Raji (cell line): ENCODE measurements around the gene ZC3H4.
A peak's percentile ranks its signal among the peaks of the same experiment; 100 is the strongest.

ENCODE experiments used
- POLR2A ChIP-seq: IDR thresholded peaks from 2 replicates; pipeline ENCODE4 v1.6.1; 2011; ENCODE audit warnings: low read depth, low read length, control low read depth; ENCODE audit not compliant: insufficient read depth

The ZC3H4 gene

DNA sequence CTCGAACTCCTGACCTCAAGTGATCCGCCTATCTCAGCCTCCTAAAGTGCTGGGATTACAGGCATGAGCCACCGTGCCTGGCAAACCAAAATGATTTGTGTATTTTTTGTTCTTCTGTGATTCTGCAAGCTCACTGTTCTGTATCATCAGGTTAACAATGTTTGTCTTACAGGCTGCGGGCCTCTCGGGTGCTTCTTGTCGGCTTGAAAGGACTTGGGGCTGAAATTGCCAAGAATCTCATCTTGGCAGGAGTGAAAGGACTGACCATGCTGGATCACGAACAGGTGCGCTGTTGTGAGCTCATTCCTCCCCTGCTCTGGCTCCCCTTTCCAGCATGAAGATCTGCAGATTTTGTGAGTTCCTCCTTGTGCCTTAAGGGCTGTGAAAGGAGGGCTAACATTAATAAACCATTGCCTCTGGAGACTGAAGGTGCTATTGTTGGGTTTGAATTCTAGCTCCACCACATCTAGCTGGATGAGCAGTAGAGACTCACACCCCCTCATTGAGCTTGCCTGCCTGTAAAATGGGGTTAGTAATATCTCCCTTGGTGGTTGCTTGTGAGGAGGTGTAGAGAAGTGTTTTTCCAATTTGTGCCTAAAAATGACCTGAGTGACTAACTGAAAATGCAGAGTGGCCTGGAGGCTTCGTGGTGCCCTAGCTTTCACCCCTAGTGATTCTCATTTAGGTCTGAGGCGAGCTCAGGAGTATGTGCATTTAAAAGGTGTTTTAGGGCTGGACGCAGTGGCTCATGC is 29.9 kb upstream of the ZC3H4 start:
- no peak for TF ChIP-seq POLR2A

DNA sequence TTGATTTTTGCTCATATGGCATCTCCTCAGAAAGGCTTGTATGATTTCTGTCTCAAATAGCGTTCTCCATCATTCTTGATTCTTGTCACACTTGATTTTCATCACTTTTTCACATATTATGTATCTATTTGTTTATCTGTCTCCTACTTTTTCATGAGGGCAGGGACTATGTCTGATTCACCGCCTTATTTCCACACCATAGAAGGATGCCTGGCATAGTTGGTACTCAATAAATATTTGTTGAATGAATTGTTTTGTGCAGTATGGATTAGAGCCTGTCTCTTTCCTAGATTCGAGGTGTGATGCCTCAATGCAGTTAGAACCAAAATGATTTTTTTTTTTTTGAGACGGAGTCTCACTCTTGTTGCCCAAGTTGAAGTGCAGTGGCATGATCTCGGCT is 29.2 kb upstream of the ZC3H4 start:
- TF ChIP-seq POLR2A = no peak

DNA sequence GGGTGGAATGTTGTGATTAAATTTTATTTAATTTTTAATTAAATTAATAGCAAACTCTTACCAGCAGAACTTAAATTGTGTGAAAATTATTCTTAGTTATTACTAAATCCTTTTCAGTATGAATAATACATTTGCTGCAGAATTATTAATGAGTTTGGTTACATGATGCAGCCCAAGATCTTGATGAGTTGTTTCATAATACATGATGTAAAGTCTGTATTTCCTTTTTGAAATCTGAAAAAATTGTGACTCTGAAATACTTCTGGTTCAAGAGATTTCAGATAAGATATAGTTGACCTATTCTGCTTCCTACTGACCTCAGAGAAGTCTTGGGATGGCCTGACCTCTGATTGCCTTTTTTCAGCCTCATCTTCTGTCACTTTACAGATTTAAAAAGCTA is 28.1 kb upstream of the ZC3H4 start:
- no peak for TF ChIP-seq POLR2A

DNA sequence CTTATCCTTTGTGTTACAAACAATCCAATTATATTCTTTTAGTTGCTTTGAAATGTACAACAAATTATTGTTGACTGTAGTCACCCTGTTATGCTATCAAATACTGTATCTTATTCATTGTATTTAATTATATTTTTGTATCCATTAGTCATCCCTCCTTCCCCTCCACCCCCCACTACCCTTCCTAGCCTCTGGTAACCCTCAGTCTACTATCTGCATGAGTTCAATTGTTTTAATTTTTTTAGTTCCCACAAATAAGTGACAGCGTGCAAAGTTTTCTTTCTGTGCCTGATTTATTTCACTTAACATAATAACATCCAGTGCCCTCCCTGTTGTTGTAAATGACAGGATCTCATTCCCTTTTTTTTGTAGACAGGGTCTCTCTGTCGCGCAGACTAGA is 21.6 kb upstream of the ZC3H4 start:
- TF ChIP-seq POLR2A = no peak

DNA sequence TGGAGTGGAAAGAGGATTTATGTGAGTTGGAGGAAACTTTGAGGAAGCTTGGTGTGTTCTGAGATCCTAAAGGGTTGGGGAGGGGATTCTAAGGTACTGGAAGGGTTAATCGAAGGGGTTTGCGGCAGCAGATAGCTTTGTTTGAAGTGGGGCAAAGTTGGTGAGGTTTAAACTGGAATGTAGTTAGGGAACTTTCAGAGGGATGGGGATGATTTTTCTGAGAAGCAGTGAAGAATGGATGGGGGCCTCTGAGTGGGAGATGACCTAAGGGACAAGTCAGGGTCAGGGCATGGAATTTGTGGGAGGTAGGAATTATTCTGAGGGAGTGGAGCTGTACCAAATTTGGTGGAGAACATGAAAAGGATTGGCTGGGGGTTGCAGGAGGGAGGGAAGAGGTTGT is 21.0 kb upstream of the ZC3H4 start:
- TF ChIP-seq POLR2A = no peak

DNA sequence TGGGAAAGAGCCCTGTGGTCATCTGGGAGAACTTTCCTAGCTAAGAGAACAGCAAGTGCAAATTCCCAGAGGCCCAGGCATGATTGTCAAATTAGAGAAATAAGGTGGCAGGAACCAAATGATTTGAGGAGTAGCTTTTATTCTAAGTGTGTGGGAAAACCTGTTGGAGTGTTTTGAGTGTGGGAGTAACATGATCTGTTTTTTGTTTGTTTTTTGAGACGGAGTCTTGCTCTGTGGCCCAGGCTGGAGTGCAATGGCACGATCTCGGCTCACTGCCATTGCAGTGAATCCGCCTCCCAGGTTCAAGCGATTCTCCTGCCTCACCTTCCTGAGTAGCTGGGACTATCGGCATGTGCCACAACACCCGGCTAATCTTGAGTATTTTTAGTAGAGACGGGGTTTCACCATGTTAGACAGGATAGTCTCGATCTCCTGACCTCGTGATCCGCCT is 19.5 kb upstream of the ZC3H4 start:
- TF ChIP-seq POLR2A = no peak

DNA sequence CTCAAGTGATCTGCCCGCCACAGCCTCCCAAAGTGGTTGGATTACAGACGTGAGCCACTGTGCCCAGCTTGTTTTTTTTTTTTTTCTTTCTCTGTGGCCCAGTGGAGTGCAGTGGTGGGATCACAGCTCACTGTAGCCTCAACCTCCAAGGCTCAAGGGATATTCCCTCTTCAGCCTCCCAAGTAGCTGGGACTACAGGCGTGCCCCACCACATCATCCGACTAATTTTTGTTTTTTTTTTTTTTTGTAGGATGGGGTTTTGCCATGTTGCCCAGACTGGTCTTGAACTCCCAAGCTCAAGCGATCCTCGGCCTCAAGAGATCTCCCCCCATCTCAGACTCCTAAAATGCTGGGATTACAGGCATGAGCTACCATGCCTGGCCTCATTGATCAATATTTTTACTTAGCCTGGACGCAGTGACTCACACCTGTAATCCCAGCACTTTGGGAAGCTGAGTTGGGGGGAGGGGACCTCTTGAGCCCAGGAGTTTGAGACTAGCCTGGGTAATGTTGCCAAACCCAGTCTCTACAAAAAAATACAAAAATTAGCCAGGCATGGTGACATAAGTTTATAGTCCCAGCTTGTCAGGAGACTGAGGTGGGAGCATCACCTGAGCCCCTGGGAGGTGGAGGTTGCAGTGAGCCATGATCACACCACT is 18.7 kb upstream of the ZC3H4 start:
- no peak for TF ChIP-seq POLR2A

DNA sequence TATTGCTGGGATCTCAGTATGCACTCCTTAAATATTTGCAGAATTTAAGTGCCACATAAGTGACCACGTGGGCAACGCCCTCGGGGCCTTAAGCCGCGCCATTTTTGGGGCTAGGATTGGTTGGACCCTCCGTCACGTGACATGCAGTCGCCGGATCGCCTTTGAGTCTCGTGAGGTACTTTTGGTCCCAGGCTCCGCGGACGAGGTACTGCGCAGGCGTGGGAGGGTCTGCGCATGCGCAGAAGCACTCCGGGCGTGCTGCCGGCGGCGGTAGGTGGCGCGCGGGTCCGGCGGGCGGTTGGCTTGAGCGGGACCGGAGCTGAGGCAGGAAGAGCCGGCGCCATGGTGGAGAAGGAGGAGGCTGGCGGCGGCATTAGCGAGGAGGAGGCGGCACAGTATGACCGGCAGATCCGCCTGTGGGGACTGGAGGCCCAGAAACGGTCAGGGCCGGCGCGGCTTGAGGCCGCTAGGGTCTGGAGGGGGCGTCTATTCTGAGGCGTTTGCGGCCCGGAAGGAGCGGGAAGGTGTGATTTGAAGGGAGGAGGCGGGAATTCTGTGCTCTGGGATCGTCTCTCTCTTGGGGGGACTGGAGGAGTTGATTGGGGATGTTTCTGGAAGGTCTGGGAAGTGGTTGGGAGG is 17.1 kb upstream of the ZC3H4 start, which contains the start of gene SAE1:
SAE1 (plus strand) TSS at position 247 of the 639 bp plus-strand sequence; CDS start at position 343, 96 bp downstream.
- TF ChIP-seq POLR2A = peak; percentile 87

DNA sequence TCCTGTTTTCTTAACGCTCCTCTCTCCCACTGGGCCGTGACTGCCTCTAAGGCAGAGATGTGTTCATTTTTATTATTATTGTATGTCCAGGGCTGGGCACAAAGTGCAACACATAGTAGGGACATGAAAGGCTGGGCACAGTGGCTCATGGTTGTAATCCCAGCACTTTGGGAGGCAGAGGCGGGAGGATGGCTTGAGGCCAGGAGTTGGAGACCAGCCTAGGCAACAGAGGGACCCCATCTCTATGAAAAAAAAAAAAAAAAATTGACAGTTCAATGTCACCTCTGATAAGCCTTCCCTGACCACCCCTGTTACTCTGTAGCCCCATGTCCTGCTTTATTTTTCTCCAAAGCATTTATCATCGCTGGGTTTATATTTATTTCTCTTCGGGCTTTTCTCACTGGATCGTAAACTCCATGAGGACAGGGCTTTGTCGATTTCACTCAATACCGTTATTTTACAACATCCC is 16.6 kb upstream of the ZC3H4 start:
- TF ChIP-seq POLR2A = no peak

DNA sequence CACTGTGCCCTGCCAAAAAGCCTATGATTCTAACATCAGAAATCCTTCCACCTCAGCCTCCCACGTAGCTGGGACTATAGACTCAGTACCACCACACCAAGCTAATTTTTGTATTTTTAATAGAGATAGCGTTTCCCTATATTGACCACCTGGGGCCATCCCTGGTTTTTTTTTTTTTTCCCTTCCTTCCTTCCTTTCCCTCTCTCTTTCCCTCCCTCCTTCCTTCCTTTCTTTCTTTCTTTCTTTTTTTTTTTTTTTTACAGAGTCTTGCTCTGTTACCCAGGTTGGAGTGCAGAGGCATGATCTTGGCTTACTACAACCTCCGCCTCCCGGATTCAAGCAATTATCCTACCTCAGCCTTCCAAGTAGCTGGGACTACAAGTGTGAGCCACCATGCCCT is 16.0 kb upstream of the ZC3H4 start:
- no peak for TF ChIP-seq POLR2A

DNA sequence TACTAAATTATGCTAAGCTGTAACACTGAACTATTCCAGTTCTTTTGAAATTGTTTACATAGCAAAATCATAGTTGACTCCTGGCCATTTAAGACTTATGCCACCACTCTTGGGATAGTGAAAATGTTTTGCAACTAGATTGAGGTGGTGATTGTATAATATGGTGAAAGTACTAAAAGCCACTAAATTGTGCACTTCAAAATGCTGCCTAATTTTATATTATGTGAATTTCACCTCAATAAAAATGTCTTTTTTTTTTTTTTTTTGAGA is 12.0 kb upstream of the ZC3H4 start:
- TF ChIP-seq POLR2A = no peak

DNA sequence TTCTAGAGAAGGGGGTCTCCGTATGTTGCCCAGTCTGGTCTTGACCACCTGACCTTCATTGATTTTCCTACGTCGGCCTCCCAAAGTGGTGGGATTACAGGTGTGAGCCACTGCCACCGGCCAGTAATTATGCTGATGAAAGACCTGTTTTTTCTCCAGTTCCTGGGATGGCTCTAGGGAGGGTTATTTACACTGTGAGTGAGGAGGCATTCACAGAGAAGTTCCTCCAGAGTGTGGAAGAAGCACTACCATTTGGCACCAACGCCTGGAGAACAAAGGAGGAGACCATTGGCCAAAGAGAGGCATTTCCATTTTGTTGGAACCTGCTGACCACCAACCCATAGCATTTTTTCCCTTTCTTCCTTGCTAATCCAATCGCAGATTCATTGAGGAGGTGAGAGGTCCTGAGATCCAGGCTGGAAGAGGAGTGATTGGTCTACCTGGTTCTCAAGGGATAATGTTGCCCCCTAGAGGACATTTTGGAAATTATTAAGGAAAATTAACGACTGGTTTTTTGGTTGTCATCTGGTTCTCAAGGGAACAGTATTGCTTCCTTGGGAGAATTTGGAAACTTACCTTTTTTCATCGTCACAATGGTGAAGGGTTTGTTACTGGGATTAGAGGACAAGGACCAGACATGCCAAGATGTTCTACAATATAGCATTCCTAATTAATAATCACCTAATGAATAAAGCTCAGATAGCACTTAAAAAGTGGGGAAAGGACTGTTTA is 11.5 kb upstream of the ZC3H4 start:
- TF ChIP-seq POLR2A = no peak

DNA sequence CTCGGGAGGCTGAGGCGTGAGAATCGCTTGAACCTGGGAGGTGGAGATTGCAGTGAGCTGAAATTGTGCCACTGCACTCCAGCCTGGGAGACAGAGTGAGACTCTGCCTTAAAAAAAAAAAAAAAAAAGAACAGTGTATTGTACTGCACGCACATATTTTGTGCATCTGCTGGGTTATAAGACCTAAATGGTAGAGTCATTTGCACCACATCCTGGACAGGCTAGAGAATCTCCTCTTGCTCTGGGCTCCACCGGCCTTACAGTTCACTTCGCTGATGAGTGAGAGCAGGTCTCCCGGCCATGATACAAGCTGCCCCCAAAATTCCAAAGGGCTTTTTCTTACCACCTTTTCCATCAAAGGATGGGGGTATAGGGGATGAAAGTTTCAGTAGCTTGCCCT is 9.8 kb upstream of the ZC3H4 start:
- TF ChIP-seq POLR2A = no peak

DNA sequence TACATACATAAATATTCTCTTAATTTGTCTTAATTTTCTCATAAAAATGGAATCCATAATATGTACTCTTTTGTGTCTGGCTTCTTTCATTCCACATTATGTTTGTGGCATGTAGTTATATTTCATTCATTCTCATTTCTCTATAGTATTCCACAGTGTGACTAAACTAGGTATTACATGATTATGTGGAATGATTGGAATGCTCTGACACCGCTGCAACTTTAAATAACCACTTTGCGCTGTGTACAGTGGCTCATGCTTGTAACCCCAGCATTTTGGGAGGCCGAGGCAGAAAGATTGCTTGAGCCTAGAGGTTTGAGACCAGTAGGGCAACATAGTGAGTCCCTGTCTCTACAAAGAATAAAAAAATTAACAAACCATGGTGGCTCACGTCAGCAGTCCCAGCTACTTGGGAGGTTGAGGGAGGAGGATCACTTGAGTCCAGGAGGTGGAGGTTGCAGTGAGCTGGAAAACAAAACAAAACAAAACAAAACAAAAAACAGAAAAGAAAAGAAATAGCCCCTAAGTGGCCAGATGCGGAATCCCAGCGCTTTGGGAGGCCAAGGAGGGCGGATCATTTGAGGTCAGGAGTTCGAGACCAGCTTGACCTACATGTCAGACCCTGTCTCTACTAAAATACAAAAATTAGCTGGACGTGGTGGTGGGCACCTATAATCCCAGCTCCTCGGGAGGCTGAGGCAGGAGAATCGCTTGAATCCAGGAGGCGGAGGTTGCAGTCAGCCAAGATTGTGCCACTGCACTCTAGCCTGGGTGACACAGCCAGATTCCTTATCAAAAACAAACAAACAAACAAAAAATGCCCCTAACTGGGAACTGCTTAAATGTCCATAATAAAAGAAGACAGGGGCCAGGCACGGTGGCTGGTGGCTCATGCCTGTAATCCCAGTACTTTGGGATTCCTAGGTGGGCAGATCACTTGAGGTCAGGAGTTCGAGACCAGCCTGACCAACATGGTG is 9.1 kb upstream of the ZC3H4 start:
- no peak for TF ChIP-seq POLR2A

DNA sequence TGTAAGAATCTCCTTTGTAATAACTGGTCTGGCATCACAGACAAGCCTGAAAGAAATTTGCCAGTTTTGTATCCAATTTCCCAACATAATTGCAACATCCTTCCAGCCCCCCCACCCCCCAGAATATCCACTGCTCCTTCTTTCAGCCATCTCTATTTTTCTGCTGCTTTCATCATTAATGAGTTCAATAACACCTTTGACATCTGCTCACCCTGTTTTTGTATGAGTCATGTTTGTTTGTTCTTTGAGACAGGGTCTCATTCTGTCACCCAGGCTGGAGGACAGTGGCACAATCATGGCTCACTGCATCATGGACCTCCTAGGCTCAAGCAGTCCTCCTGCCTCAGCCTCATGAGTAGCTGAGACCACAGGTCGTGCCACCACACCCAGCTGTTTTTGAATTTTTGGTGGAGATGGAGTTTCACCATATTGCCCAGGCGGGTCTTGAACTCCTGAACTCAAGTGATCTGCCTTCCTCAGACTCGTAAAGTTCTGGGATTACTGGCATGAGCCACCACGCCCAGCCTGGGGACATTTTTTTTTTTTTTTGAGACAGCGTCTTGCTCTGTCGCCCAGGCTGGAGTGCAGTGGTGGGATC is 7.0 kb upstream of the ZC3H4 start:
- TF ChIP-seq POLR2A = no peak
